NCI-H2081 treated with DMSO at 0.1 percent for 48 hours (cell line): ENCODE measurements around the gene MRPS25.

ENCODE experiments used
- DNase-seq: peaks from one replicate; lab custom pipeline; 2025; lab: John Stamatoyannopoulos, UW

MRPS25 gene

DNA sequence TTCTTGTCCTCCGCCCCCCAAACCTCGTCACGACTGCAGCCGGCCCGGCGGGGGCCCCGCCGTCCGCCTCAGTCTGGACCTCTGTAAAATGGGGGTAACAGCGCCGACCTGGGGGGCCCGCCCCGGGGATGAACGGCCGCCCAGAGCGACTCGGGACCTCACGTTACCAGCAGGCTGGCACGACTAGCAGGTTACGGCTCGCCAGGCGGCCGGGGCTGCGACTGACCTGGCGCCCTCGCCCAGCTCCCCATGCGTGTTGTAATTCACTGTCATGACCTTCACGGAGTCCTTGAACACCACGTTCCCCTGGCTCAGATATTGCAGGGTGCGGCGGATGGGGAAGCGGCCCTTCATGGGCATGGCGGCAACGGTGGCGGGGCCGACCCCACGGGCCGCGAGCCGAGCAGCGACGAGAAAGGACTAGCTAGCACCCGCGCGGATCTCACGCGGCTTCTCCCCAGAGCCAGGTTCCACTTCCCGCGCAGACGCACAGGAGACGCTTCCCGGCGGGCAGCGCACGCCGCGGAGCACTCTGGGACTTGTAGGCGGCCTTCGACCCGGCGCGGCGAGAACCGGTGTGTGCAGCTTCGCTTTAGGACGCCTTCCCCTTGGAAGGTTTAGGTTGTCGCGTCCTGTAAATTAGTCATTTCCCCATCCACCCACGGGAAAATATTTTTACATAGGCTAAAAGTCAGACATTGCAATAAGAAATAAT lies at the start of gene MRPS25:
TSS of gene MRPS25 (minus strand) at position 481 of the 715 bp plus-strand sequence. CDS start at position 360, 121 bp downstream.
- peak; percentile 35 for DNase-seq

DNA sequence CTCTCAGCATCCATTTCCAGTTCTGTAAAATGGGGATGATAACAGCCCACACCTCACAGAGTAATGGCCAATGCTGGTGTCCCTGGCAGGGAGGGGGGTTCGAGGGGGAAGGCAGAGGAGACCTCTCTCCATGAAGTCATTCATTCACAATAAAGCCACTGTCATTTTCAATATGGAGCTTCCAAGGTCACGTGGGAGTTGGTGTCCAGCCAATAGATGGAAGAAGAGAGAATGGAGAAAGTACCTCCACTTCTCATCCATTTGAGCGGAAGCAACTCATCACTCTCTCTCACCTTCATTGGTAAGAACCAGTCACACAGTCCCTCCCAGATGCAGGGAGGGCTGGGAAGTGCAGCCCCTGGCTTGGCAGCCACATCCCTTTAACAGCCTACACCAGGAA lies 48.8 kb upstream of the MRPS25 start:
- no peak for DNase-seq

GRCh38 chr3:15113471-15113870 lies 48.4 kb upstream of the MRPS25 start:
- DNase-seq = peak; percentile 11

- DNase-seq = no peak
These were observed 46.9 kb upstream of the MRPS25 start for GRCh38 chr3:15112011-15112410.

GRCh38 chr3:15110206-15110605 lies 45.1 kb upstream of the MRPS25 start:
- DNase-seq = no peak

DNA sequence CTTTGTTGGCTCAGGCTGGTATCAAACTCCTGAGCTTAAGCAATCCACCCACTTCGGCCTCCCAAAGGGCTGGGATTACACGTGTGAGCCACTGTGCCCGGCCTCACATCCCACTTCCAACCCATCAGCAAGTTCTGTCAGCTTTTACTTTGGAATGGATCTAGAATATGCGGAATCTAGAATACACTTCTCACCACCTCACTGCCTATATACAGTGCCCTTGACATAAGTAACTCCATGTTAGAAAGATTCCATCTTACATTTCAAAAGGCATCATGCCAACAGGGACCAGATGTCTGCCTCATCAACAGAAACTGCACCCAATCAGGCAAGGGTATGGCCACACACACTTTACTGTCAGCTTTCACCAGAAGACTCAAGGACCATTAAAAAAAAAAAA lies 43.8 kb upstream of the MRPS25 start:
- DNase-seq = no peak

GRCh38 chr3:15108082-15108545 lies 43.0 kb upstream of the MRPS25 start:
- DNase-seq = no peak

GRCh38 chr3:15107075-15107947 lies 42.2 kb upstream of the MRPS25 start:
- DNase-seq = no peak

DNA sequence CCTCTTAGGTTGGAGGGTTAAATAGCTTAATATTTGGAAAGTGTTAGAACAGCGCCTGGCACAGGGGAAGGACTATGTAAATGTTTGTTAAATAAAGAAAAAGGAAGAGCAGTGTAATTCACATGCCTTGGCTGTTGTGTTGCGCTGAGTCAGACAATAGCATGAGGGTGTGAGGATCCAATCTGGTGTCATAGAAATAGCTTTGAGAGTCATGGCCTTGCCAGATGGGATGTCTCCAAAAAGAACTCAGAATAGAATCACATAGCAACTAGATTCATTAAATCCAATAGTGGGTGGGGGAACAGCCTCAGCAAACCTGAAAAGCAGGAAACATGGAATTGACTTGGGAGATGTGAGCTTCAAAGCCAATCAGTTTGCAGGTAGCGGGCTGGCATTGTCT lies 37.7 kb upstream of the MRPS25 start:
- DNase-seq = no peak

GRCh38 chr3:15102256-15102655 lies 37.1 kb upstream of the MRPS25 start:
- no peak for DNase-seq

GRCh38 chr3:15099364-15100098 lies 34.4 kb upstream of the MRPS25 start:
- DNase-seq = no peak

DNA sequence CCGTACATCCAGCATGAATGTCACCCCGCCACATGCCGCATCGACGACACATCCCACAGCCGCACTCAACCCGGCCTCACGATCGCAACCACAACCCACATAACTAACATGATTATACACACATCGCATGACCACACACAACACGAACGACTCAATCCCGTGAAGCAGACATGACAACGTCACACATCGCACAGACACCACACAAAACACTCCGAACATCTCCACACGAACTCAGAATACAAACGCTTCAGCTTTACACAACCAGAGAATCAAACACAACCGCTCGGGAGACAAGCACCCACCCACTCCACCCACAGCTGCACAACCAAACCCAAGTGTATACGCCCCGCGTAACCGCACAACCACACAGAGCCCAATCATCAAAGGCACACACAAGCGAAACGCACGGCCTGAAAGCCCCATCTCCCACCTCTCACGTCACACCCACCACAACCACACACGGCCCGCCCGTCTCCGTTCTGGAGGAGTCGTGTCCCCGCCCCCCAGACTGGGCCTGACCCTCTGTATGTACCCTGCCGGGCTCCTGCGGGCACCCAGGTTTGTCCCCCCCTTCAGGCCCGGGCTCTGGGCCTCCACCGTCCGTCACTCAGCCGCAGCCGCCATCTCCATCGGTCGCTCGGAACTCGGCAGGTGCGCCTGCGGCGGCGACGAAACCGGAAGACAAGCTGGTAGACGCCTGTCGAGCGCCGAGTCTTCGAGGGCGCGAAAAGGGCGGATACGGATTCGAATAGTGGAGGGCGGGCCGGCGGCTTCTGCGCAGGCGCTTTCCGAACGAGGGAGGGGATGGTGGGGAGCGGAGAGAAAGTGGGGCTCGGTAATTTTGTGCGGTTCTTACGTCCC lies 33.6 kb upstream of the MRPS25 start, which contains the start of gene RBSN:
TSS of gene RBSN (minus strand) at position 646 of the 861 bp plus-strand sequence. CDS start 3,028 bp downstream, outside the sequence.
- no peak for DNase-seq

GRCh38 chr3:15097891-15098290 lies 32.8 kb upstream of the MRPS25 start:
- DNase-seq = no peak

- no peak for DNase-seq
These were observed 30.9 kb upstream of the MRPS25 start for GRCh38 chr3:15096046-15096445.

DNA sequence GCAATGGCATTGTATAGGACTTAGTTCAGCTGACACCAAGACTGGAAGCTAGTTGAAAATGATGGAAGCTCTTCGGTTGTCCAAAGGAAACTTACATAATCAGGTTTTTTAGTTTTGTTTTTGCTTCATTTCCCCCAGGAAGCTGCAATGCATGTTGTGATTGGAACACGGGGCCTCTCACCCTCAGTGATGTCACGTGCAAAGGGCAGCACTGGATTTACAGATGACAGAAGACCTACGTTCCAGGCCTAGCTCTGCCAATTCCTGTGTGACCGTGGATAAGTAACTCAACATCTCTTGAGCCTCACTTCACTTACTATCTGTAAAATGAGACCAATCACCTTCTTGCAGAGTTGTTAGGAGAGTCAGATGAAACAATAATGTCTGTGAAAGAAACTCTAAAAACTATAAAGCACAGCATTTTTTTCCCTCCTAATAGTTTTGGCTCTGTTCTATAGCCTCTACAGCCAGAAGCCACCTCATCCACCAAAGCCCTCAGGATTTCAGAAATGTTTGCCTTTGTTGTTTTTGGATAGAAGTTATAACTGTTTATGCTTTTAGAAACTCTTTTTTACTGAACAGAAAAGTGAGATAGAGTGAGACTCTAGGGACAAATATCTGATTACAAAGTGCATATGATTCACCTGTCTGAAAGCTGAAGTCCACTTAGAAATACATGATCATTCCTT lies 29.2 kb upstream of the MRPS25 start:
- no peak for DNase-seq

DNA sequence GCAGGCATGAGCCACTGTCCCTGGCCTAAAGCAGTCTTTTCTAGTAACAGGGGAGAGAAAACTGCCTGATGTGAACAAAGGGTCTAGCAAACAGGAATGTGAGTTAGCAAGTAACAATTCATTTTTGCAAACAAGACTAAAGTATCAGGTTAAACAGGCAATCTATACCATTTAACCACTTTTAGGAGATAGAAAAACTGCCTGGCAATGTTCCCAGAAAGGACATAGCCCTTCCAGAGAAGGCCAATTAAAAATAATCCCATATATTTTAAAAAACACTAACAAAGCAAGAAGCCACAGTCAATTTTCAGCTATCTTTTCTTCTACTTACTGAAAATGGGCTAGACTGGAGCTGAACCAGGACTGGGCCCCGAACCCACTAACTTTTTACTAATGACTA lies 27.6 kb upstream of the MRPS25 start:
- DNase-seq = no peak

- no peak for DNase-seq
These were observed 26.5 kb upstream of the MRPS25 start for GRCh38 chr3:15091575-15091974.

DNA sequence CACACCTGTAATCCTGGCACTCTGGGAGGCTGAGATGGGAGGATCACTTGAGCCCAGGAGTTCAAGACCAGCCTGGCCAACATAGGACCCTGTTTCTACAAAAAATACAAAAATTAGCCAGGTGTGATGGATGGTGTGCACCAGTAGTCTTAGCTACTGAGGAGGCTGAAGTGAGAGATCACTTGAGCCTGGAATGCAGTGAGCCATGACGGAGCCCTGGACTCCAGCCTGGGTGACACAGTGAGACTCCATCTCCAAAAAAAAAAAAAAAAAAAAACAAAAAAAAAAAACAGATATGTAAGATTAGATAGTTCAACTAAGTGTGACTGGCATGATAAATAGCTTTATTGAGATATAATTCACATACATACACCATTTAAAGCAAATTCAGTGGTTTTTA lies 24.1 kb upstream of the MRPS25 start:
- DNase-seq = no peak

DNA sequence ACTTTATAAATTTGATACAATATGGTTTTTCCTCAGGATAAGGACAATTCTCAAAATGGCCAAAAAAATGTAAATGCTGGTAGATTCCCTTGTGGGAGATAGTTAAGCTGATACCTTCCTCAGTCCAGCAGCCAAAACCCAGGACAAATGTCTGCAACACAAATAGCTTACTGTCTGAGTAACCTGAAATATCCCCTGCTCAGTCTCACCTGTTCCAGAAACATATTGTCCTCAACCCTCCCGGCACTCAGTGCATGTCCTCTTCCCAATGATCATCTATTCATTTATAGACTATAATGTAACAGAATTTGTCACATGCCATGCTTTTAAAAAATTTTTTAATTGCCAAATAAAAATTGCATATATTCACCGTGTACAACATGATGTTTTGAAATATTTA lies 21.6 kb upstream of the MRPS25 start:
- no peak for DNase-seq

DNA sequence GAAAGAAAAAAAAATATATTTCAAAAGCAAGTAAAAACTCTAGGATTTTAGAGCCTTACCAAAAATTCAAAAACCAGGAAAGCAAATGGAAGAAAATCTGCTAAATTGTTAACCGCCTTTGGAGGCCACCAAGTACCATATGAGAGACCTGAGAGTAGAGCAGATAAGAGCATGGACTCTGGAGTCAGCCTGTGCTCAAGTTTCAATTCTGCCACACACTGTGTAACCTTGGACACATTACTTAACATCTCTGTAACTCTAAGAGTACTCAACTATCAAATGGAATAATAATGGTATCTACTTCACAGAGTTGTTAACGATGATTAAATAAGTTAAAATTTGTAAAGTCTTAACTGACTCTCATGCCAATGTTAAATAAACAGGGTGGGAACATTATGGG lies 21.1 kb upstream of the MRPS25 start:
- no peak for DNase-seq

GRCh38 chr3:15083252-15083651 lies 18.1 kb upstream of the MRPS25 start:
- DNase-seq = no peak
